GOT3 (cell line): ENCODE results near the gene ABCC5.

Experiments used
- DNase-seq: peaks from one replicate; lab custom pipeline; 2025; ENCODE audit warnings: mixed read lengths; lab: John Stamatoyannopoulos, UW

The ABCC5 gene

GRCh38 chr3:183922421-183922820, 95.3 kb downstream of the ABCC5 start:
- no peak for DNase-seq

DNA sequence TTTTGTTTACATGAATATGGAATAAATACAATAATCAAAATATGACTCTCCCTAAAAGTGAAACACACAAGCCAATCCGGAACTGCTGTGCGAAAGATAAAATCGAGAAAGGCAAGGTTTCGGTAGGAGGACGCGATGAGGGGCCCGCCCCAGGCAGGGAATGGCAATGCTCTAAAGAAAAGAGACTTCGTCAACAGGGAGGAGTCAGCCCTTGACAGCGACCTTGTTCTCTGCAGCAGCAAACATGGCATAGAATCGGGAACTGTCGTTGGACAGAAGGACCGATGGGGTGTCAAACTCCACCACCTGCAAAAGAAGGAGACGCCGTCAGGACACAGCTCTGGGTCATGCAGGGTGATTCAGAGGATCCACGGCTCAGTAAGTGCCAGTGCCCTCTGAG, 96.6 kb downstream of the ABCC5 start:
- no peak for DNase-seq

GRCh38 chr3:183920416-183920815, 97.3 kb downstream of the ABCC5 start:
- DNase-seq, result no peak

GRCh38 chr3:183918178-183918577, 99.5 kb downstream of the ABCC5 start:
- no peak for DNase-seq

GRCh38 chr3:183917776-183918175, 99.9 kb downstream of the ABCC5 start:
- DNase-seq, result no peak

DNA sequence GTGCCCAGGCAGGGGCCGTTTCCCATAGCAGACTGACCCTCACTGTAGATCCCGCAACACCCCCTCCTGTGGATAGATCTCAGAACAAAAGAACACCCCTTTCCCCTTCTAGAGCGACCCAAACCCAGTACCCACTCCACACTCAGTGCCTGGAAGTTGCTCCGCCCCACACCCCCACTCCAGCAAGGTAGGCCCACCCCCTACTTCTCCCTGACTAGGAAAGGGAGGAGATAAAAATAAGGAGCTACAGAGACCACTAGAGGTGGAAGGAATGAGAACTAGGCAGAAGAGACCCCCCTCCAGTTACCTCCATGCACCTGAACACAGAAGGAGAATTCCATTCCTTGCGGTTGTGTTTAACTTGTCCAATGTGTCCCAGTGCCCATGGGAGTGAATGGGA, 102.8 kb downstream of the ABCC5 start:
- DNase-seq, result no peak

- DNase-seq, result no peak
These were observed 104.1 kb downstream of the ABCC5 start for GRCh38 chr3:183913580-183913920.

DNA sequence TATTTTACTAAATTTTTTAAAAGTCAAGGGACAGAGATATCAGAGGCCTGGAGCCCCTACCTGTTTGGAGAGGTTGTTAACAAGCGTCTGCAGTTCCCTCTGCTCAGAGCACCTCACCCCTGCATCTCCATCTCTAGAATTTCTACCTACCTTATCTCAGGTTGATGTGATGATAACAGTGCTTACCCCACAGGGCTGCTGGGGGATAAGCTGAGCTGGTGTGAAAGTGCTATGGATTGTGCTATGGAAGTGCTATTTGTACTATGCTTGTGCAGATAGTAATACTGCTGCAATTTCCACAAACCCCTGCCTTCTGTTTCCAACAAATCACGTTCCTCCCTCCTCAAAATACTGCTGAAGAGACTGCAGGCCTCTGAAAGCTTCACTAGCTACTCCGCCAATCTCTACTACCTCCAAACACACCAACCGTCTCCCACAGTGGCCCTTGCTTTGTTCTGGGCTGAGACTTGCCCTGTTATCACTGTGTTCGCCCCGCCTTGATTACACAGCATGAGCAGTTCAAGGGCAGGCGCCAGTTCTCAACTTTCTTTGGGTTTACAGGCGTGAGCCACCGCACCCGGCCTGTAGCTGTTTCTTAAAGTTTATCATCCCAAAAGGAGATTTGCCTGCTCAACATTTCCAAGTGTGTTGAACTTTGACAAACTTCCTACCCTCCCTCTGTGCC, 104.6 kb downstream of the ABCC5 start:
- DNase-seq, result no peak

DNA sequence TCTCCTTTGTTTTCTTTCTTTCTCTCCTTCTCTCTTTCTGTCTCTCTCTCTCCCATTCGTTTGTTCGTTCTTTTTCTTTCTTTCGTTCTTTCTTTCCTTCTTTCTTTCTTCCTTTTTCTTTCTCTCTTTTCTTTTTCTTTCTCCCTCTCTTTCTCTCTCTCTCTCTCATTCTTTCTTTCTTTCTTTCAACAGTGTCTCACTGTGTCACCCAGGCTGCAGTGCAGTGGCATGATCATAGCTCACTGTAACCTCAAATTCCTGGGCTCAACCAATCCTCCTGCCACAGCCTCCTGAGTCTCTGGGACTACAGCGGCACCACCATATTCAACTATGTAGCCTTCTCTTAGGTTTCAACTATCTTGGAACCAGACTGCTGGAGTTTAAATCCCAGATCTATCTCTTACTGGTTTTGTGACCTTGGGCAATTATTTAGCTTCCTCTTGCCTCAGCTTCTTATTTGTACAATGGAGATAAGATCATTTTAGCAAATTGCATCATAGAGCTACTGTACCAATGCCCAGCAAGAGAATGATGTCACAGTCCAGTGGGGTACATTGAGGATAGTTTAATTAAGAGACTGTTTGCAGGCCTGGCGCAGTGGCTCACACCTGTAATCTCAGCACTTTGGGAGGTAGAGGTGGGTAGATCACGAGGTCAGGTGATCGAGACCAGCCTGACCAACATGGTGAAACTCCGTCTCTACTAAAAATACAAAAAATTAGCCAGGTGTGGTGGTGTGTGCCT, 105.7 kb downstream of the ABCC5 start:
- DNase-seq, result no peak

- DNase-seq, result no peak
These were observed 106.6 kb downstream of the ABCC5 start for GRCh38 chr3:183911087-183911486.

- no peak for DNase-seq
These were observed 108.6 kb downstream of the ABCC5 start for GRCh38 chr3:183909030-183909600.

DNA sequence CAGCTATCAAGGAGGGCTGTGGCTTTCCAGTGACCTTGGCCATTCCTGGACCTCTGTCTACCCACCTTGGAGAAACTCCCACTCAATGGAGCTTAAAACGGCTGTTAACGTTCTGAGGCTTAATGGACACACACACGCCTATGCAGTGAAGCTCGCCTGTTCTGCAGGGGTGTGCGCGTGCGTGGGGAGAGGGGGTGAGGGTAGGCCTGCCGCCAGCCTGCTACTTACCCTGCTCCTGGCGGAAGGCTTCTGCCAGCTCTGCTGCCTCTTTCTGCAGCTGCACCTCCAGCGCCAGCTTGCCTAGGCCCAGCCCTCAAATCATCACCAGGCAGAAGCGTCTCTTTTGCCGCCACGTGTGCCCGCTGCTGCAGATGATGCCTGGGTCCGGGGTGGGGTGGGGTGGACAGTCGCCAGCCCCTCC, 109.8 kb downstream of the ABCC5 start:
- no peak for DNase-seq

GRCh38 chr3:183907176-183907575, 110.5 kb downstream of the ABCC5 start:
- DNase-seq, result no peak

DNA sequence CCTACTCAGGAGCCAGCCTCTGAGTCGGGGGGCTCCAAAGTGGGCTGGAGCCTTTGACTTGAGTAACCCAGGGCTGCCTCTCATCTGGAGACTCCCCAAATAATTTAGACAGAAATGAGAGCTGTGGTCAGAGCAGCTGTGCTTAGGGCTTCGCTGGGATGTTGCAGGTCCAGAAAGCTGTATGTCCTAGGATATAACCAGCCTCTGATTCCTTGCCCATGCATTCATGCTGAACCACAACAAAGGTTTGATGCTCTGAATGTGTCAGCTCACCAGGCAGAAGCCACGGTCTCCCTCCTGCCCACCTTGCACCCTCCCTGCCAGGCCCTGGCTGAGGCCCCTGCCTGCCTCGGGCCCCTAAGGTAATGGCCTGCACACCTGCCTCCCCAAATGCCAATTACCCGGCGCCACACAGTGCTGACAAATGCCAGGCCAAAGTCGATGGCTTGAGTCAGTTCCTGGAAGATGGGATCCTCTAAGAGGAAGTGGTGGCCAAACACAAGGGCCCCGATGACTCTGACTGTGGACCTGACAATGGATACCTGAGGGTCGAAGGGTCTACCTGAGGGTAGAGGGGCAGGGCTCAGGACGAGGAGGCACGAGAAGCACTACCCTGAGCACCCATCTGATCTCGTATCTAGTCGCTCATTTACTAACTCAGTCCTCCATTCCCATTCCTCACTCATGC, 111.3 kb downstream of the ABCC5 start:
- DNase-seq, result no peak

- DNase-seq, result no peak
These were observed 112.6 kb downstream of the ABCC5 start for GRCh38 chr3:183904833-183905780.

DNA sequence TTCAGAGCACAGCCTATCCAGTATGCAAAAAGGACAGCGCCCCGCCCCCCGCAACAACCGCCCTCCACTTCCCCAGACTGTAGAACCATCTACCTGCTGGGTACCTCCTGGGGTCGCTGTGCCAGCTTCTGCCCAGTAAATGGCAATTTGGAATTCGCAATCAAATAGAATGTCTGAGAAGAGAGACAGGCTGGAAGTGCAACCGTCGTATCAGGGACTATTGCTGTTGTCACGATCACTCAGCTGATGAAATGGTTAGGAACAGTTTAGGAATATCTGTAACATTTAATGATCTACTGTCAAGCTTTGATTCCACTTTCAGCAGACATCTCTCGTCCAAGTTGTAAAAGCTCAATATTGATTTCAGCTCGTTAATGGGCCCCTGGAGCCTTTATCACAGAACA, 119.7 kb downstream of the ABCC5 start:
- no peak for DNase-seq

GRCh38 chr3:183897606-183898005, 120.1 kb downstream of the ABCC5 start:
- DNase-seq, result no peak

GRCh38 chr3:183896610-183897009, 121.1 kb downstream of the ABCC5 start:
- no peak for DNase-seq

DNA sequence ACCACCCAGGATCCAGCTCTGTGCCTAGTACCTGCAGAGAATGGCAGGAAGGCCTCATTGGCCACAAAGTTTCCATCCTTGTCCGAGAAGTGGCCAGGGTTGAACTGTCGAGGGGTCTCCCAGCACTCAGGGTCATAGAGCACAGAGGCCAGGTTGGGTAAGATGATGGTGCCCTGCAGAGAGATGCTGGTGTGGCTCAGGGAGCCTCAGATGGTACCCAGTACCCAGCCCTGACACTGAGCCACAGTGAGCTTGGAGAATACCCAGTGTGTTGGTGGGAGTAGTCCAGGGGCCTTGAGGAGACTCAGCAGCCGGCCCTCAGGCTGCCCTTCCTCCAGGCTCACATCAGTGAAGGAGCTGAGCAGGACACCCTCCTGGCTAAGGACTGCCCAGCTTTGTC, 121.5 kb downstream of the ABCC5 start:
- no peak for DNase-seq

- DNase-seq, result no peak
These were observed 121.9 kb downstream of the ABCC5 start for GRCh38 chr3:183895774-183896173.

DNA sequence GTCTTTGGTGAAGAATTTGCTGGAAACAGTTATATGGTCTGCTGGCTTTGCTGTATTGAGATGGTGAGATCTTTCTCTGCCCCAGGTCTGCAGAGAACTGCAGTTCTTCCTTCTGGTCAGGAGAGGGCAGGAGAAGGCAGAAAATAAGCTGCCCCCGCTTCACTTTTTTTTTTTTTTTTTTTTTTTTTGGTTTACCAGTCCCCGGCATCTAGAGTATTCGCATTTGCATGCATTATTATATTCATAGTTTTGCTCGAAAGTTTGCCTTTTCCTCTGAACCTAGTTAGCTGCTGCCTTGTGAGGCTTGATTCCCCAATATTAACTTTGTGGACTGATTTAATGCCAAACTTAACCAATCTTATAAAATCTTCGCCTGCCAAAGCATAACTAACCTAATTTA, 122.4 kb downstream of the ABCC5 start:
- no peak for DNase-seq
